ENCODE results near the gene HMOX2.

HMOX2 gene

DNA sequence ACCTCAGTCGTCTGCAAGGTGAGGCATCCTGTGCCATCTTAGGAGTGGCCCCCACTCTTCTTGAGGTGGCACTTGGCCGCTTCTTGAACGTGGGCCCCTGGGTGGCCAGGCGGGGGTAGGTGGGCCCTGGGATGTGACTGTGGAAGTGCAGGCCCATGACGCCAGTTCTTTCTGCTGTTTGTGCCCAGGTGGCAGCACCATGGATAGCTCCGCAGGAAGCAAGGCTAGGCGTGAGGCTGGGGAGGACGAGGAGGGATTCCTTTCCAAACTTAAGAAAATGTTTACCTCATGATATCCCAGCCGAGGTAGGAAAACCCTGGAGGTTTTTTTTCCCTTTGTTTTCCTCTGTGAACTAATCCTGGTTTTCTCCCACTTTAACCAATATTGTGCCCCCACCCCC, 21.6 kb upstream of the HMOX2 start:
- no peaks in the 10 kb centered on the region for H3K27me3 Mint-ChIP-seq
- H3K9me3 Mint-ChIP-seq = no peaks in the 10 kb centered on the region
- DNase-seq (no peak), ATAC-seq (no peak)
- H3K27ac Mint-ChIP-seq = no peak overlapping the region
- H3K4me1 Mint-ChIP-seq = peaks cover 20% of the 10 kb centered on the region
- no peak overlapping the region for H3K4me3 Mint-ChIP-seq

- ATAC-seq (no peak), DNase-seq (no peak)
- Mint-ChIP-seq H3K4me1 (peaks cover 23% of the 10 kb centered on the region), H3K9me3 (no peaks in the 10 kb centered on the region), H3K27me3 (no peaks in the 10 kb centered on the region), H3K4me3 (no peak overlapping the region), H3K27ac (no peak overlapping the region)
These were observed 21.1 kb upstream of the HMOX2 start for GRCh38 chr16:4455081-4455480.

- no peaks in the 10 kb centered on the region for H3K9me3 Mint-ChIP-seq
- H3K4me1 Mint-ChIP-seq = peaks cover 26% of the 10 kb centered on the region
- DNase-seq = no peak
- ATAC-seq = no peak
- H3K27ac Mint-ChIP-seq = peak overlapping the region in 1 of 2 donors; percentile 85
- no peak overlapping the region for H3K4me3 Mint-ChIP-seq
- H3K27me3 Mint-ChIP-seq = no peaks in the 10 kb centered on the region
These were observed 20.2 kb upstream of the HMOX2 start for GRCh38 chr16:4455951-4456350.

DNA sequence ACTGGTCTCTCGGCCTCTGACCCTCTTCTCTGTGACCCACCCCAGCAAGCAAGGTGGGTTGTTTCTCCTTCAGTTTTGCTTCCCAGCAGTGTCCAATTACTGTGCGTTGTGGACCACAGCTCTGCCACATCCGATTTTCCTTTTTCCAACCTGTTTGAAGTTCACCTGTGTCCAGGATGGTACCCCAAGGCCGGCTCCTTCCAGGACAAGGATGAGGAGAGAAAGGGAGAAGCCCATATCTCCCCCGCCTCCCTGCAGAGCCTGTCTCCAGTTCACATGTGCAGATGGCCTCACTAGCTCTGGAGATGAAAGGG, 15.3 kb upstream of the HMOX2 start:
- ATAC-seq = no peak

DNA sequence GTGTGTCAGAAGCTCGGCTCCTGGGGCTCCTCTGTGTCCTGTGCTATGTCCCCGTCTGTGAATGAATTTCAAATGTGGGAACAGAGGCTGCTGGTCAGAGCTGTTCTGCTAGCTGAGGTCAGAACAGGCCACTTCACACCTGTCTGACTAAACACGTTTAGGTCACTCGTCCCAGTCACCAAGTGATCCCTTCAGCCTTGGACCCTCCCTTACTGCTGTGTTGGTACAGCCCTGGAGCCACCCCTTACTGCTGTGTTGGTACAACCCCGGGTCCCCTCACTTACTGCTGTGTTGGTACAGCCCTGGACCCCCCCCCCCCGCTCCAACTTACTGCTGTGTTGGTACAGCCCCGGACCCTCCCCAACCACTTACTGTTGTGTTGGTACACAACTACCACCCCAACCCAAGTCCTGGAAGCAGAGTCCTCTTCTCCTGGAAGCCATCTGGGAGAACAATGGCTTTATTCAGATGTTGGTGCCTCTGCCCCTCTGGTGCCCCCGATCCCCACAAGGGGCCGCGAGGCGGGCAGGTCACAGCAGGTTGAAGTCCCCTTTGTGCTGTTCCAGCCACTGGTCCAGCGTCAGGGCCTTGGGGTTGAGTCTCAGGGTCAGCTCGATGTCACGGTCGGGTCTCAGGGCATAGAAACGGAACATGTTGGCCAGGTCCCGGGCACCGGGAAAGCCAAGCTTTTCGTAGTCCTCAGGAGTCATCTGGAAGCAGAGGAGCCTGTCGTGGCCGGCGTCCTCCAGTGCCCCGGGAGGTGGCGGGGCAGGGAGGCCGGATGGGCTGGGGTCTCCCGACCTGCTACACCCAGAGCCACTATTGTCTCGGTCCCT, 14.7 kb upstream of the HMOX2 start:
- no peak overlapping the region for H3K4me3 Mint-ChIP-seq
- peak; percentile 45 for ATAC-seq
- DNase-seq = no peak
- H3K27me3 Mint-ChIP-seq = no peaks in the 10 kb centered on the region
- H3K9me3 Mint-ChIP-seq = no peaks in the 10 kb centered on the region
- peak overlapping the region in 1 of 2 donors; percentile 80 for H3K27ac Mint-ChIP-seq
- H3K4me1 Mint-ChIP-seq = peaks cover 36% of the 10 kb centered on the region

More for the DNA sequence above, 15.3 kb upstream of the HMOX2 start:
- Mint-ChIP-seq H3K27me3 (no peaks in the 10 kb centered on the region), H3K27ac (peak overlapping the region; percentile 8 to 57), H3K4me1 (peaks cover 34% of the 10 kb centered on the region), H3K4me3 (no peak overlapping the region), H3K9me3 (no peaks in the 10 kb centered on the region)
- no peak for DNase-seq

DNA sequence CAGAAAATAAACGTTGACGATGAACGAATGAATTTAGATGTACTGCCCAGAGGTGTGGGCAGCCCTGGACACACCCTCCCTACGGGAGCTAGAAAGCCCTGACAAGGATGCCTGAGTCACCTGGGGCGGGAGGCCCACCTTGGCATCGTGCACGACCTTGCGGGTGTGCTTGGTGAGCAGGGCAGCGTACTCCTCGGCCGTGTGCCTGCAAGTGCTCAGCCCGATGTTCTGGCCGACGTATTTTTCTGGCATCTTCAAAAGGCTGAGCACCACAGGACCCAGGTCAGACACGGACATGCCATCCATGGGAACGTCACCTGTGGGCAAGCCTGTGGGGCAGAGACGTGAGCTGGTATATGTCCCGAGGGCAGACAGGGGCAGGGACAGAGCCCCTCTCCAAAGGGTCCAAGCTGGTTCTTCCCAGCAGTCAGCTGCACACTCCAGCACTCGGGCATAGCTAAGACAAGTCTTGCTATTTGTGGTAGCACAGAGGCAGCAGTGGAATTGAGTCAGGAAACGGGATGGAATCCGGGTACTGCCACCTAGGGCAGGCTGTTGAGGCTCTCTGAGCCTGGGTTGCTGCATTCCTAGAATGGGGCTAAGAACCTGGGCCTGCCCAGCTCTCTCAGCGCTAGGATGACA, 12.6 kb upstream of the HMOX2 start:
- no peak overlapping the region for H3K4me3 Mint-ChIP-seq
- no peak overlapping the region for H3K27ac Mint-ChIP-seq
- H3K9me3 Mint-ChIP-seq = no peaks in the 10 kb centered on the region
- no peak for ATAC-seq
- H3K27me3 Mint-ChIP-seq = no peaks in the 10 kb centered on the region
- no peak for DNase-seq
- H3K4me1 Mint-ChIP-seq = peaks cover 34% of the 10 kb centered on the region

GRCh38 chr16:4465977-4466779, 10.0 kb upstream of the HMOX2 start:
- Mint-ChIP-seq H3K9me3 (no peaks in the 10 kb centered on the region), H3K27me3 (no peaks in the 10 kb centered on the region), H3K27ac (peak overlapping the region; percentile 23 to 50), H3K4me1 (peaks cover 18% of the 10 kb centered on the region), H3K4me3 (no peak overlapping the region)
- ATAC-seq = peak; percentile 81
- peak in 1 of 2 donors; percentile 37 for DNase-seq

DNA sequence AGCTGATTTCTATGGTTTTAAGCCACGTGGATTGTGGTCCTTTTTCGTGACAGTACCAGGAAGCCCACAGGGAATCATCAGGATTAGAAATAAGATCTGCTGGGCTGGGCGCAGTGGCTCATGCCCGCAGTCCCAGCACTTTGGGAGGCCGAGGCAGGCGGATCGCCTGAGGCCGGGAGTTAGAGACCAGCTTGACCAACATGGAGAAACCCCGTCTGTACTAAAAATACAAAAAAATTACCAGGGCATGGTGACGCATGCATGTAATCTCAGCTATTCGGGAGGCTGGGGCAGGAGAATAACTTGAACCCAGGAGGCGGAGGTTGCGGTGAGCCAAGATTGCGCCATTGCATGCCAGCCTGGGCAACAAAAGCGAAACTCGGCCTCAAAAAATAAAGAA, 8.3 kb upstream of the HMOX2 start:
- Mint-ChIP-seq H3K27ac (no peak overlapping the region), H3K4me3 (no peak overlapping the region), H3K27me3 (no peaks in the 10 kb centered on the region), H3K9me3 (no peaks in the 10 kb centered on the region), H3K4me1 (peaks cover 24% of the 10 kb centered on the region)
- DNase-seq = no peak
- ATAC-seq = no peak

- ATAC-seq = no peak
- no peaks in the 10 kb centered on the region for H3K27me3 Mint-ChIP-seq
- H3K27ac Mint-ChIP-seq = no peak overlapping the region
- no peak for DNase-seq
- H3K4me3 Mint-ChIP-seq = no peak overlapping the region
- peaks cover 33% of the 10 kb centered on the region for H3K4me1 Mint-ChIP-seq
- no peaks in the 10 kb centered on the region for H3K9me3 Mint-ChIP-seq
These were observed 7.2 kb upstream of the HMOX2 start for GRCh38 chr16:4468972-4469371.

GRCh38 chr16:4471869-4472268, 4.3 kb upstream of the HMOX2 start:
- Mint-ChIP-seq H3K4me1 (peaks cover 36% of the 10 kb centered on the region), H3K9me3 (no peaks in the 10 kb centered on the region), H3K27ac (no peak overlapping the region), H3K4me3 (no peak overlapping the region), H3K27me3 (no peaks in the 10 kb centered on the region)
- no peak for DNase-seq
- no peak for ATAC-seq

DNA sequence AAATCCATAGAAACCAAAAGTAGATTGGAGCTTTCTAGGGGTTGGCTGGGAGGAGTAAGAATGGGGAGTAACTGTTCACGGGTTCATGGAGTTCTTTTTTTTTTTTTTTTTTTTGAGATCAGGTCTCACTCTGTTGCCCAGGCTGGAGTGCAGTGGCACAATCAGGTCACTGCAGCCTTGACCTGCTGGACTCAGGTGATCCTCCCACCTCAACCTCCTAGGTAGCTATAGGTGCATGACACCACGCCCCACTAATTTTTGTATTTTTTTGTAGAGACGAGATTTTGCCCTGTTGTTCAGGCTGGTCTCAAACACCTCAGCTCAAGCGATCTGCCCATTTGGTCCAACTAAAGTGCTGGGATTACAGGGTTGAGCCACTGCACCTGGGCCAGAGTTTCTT, 3.3 kb upstream of the HMOX2 start:
- ATAC-seq (no peak), DNase-seq (no peak)
- Mint-ChIP-seq H3K9me3 (no peaks in the 10 kb centered on the region), H3K4me1 (peaks cover 46% of the 10 kb centered on the region), H3K4me3 (peak overlapping the region in 1 of 2 donors; percentile 94), H3K27me3 (no peaks in the 10 kb centered on the region), H3K27ac (no peak overlapping the region)

GRCh38 chr16:4474192-4474961, 1.8 kb upstream of the HMOX2 start, which contains the start of gene NMRAL1:
TSS of gene NMRAL1 (minus strand) at chr16:4474625. CDS start at chr16:4474132, 493 bp downstream.
- Mint-ChIP-seq H3K9me3 (no peaks in the 10 kb centered on the region), H3K4me3 (peak within 1 kb of the TSS; percentile 93 to 94), H3K27me3 (no peaks in the 10 kb centered on the region), H3K27ac (peak within 1 kb of the TSS; percentile 91 to 95), H3K4me1 (peaks cover 57% of the 10 kb centered on the region)
- DNase-seq (peak; percentile 84 to 91), ATAC-seq (peak; percentile 63)

DNA sequence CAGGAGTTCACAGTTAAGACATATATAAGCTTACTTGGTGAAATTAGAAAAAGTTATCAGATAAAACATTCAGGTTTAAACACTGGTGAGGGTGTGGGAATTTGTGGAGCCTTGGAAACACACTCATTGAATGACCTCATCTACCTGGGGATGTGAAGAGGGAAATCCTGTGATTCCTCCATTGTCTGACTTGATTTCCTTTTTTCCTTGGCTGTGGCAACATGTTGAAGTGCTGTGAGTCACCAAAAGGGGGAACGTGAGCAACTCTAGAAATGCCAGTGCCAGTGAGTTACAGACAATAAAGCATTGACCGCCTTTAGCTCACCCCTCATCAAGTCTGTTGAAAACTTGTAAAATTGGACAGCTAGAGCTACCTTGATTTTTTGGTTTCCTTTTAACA, 1.8 kb downstream of the HMOX2 start:
- Mint-ChIP-seq H3K4me3 (peak overlapping the region; percentile 93 to 94), H3K27me3 (no peaks in the 10 kb centered on the region), H3K9me3 (no peaks in the 10 kb centered on the region), H3K4me1 (peaks cover 73% of the 10 kb centered on the region), H3K27ac (peak overlapping the region; percentile 5 to 94)
- no peak for ATAC-seq
- DNase-seq = peak in 1 of 2 donors; percentile 26

DNA sequence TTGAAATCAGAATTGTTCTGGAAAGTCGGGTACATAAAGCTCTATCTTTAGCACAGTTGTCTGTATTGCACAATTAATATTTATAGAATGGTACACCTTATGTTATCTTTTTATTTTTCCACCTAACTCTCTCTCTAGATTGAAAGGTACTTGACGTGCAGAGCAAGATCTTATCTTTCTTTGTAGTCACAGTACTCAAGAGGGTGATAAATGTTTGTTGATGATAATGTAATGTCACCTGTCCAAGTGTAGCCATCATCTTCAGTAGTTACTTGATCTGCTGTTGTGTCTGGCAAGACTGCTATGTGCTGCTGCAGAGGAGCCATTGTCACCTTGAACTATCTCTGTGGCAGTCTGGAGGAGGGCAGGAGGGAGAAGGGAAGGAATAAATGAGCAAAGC, 5.3 kb downstream of the HMOX2 start:
- ATAC-seq (no peak), DNase-seq (no peak)
- H3K27ac Mint-ChIP-seq = peak overlapping the region; percentile 43 to 50
- no peaks in the 10 kb centered on the region for H3K27me3 Mint-ChIP-seq
- no peaks in the 10 kb centered on the region for H3K9me3 Mint-ChIP-seq
- H3K4me3 Mint-ChIP-seq = peak overlapping the region; percentile 4 to 25
- H3K4me1 Mint-ChIP-seq = peaks cover 64% of the 10 kb centered on the region

DNA sequence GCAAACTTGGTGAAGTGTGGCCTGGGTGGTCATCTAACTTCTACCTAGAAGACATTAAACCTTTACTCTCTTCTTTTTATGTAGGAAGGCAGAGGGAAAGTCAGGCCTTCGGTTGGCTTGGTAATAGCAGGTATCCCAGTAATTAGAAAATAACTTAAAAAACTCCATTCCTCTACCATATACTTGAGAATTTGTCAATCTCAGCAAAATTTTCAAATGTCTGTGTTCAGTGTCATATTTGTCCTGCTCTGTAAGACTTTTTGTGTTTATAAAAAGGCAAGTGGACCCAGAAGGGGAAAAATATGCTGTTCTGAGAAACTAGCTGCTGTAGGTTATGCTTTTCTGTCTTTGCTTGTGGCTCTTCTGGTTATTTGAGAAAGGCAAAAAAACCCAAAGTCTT, 5.8 kb downstream of the HMOX2 start:
- H3K27ac Mint-ChIP-seq = peak overlapping the region in 1 of 2 donors; percentile 59
- no peaks in the 10 kb centered on the region for H3K9me3 Mint-ChIP-seq
- peaks cover 67% of the 10 kb centered on the region for H3K4me1 Mint-ChIP-seq
- no peaks in the 10 kb centered on the region for H3K27me3 Mint-ChIP-seq
- DNase-seq (no peak), ATAC-seq (no peak)
- peak overlapping the region in 1 of 2 donors; percentile 28 for H3K4me3 Mint-ChIP-seq

Measured in stimulated activated naive CD8-positive, alpha-beta T cell treated with anti-CD3 and anti-CD28 coated beads, Interleukin-15, amount 100 ng/mL, for 72 hours (primary cell).